BE2C (cell line): ENCODE data around the gene GLB1L3.

ENCODE experiments used
- DNase-seq: peaks from one replicate; pipeline ENCODE4 v3.0.0-alpha.2; 2020
- H3K27me3 ChIP-seq: fragments of 250-450 bp; sonication (Bioruptor Pico); 2 replicates; pipeline ENCODE4 v1.5.1; 2020; ENCODE audit warnings: mild to moderate bottlenecking
- H3K36me3 ChIP-seq: fragments of 250-450 bp; sonication (Bioruptor Pico); 2 replicates; pipeline ENCODE4 v1.5.1; 2020; ENCODE audit warnings: mild to moderate bottlenecking
- H3K4me1 ChIP-seq: fragments of 250-450 bp; sonication (Bioruptor Pico); 2 replicates; pipeline ENCODE4 v1.5.1; 2020
- H3K4me3 ChIP-seq: 2 replicates; pipeline ENCODE4 v1.5.1; 2011; ENCODE audit warnings: low read depth, low read length
- H3K9me3 ChIP-seq: fragments of 250-450 bp; sonication (Bioruptor Pico); 2 replicates; pipeline ENCODE4 v1.5.1; 2020
- TF ChIP-seq, protein P1 (sequence below): IDR thresholded peaks from 2 replicates; pipeline ENCODE4 v1.5.1; 2012; ENCODE audit warnings: mild to moderate bottlenecking, low read depth, low read length

The GLB1L3 gene

DNA sequence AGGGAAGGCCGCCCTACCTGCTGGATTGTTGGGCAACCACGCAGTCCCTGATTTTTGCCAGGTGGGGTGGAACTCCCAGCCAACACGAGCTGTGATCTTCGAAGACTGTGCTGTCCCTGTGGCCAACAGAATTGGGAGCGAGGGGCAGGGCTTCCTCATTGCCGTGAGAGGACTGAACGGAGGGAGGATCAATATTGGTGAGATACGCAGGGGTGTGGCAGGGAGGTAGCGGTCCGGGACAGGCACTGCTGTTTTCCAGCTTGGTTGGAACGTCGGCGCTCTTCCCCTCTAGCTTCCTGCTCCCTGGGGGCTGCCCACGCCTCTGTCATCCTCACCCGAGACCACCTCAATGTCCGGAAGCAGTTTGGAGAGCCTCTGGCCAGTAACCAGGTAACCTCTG, 15.2 kb upstream of the GLB1L3 start:
- Histone ChIP-seq H3K4me1 (no peaks in the 10 kb centered on the region), H3K27me3 (no peaks in the 10 kb centered on the region), H3K4me3 (no peak overlapping the region), H3K9me3 (no peaks in the 10 kb centered on the region), H3K36me3 (peaks cover 6% of the 10 kb centered on the region)
- DNase-seq, result no peak
- TF ChIP-seq, protein P1, sequence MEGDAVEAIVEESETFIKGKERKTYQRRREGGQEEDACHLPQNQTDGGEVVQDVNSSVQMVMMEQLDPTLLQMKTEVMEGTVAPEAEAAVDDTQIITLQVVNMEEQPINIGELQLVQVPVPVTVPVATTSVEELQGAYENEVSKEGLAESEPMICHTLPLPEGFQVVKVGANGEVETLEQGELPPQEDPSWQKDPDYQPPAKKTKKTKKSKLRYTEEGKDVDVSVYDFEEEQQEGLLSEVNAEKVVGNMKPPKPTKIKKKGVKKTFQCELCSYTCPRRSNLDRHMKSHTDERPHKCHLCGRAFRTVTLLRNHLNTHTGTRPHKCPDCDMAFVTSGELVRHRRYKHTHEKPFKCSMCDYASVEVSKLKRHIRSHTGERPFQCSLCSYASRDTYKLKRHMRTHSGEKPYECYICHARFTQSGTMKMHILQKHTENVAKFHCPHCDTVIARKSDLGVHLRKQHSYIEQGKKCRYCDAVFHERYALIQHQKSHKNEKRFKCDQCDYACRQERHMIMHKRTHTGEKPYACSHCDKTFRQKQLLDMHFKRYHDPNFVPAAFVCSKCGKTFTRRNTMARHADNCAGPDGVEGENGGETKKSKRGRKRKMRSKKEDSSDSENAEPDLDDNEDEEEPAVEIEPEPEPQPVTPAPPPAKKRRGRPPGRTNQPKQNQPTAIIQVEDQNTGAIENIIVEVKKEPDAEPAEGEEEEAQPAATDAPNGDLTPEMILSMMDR, result no peak

DNA sequence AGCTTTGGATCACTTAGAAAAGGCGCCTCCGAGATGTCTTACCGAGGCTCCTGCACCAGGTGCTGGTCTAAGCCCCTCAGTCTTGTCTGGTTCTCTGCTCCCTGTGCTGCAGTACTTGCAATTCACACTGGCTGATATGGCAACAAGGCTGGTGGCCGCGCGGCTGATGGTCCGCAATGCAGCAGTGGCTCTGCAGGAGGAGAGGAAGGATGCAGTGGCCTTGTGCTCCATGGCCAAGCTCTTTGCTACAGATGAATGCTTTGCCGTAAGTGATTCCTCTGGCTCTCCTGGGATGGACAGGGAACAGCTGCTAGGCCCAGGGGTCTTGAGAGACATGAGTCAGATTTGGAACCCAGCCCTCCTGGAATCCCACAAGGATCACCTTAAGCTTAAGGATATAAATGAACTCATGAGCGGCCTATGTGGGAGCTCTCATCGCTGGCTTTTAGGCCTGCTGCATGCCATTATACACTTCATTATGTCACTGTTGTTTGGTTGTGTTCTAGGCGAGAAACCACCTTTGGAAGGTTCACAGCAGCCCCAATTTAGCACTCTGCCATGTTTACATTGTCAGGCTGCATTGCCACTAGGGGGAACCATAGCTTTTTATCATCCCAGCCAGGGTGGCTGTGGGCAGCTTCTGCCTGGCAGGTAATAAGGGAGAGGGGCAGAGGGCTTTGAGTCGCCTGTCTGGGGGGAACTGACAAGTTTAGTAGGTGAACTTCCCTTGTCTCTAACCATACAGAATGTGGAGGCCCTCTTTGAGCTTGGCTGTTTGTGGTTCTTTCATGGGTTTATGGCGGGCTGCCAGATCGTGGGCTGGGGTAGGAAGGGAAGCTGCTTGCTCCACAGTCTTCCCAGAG, 14.3 kb upstream of the GLB1L3 start:
- DNase-seq, result peak; percentile 57
- Histone ChIP-seq H3K4me1 (no peaks in the 10 kb centered on the region), H3K4me3 (no peak overlapping the region), H3K9me3 (no peaks in the 10 kb centered on the region), H3K27me3 (no peaks in the 10 kb centered on the region), H3K36me3 (peaks cover 6% of the 10 kb centered on the region)
- TF ChIP-seq, protein P1, result peak; percentile 84

DNA sequence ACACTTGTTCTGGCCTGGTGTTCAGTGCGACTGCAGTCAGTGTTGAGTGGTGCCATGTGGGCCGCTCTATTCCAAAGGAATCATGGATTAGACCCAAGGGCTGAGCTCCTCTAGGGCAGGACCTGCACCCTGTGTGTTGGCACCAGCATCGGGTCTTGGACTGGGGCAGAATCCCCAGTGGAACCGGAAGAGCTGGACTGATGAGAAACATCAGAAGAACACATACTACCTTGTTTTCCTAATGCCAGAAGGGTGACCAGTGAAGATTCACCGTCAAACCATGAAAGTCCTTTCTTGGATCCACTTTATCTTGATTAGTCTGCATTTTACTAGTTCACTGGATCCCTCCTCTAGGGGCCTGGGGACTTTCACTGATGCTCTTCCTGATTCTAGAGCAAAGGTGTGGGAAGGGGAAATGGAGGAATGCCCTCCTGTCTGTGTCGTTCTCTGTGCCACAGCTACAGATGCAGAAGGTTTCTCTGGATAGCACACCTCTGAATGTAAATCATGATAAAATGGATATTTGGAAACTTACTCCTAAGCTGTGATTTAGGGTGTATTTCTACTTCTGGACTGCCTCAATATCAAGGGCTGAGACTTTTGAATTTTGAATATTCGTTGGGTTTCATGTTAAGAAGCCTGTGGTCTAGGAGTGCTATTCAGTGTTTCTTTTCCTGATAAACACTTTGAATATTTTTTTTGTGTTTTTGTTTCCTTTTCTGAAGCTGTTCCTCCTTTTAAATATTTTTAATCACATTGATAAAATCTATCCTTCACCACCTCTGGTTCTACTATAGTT, 11.0 kb upstream of the GLB1L3 start:
- Histone ChIP-seq H3K4me3 (no peak overlapping the region), H3K27me3 (no peaks in the 10 kb centered on the region), H3K36me3 (no peaks in the 10 kb centered on the region; the same call in 1 of the 2 replicates), H3K4me1 (no peaks in the 10 kb centered on the region), H3K9me3 (no peaks in the 10 kb centered on the region)
- DNase-seq, result no peak
- TF ChIP-seq, protein P1, result no peak

DNA sequence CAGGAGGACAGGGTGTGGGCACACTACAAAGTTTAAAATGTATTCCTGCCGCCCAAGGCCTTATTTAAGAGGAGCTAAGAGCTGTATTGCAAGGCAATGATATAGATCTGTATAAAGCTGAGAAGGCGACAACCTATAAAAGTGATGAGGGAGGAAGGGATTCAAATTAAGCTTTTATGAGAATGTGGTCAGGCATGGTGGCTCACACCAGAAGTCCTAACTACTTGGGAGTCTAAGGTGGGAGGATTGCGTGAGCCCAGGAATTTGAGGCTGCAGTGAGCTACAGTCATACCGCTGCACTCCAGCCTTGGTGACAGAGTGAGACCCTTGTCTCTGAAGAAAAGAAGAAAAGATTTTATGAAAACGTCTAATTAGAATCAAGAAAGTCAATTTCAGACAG, 9.7 kb upstream of the GLB1L3 start:
- no peak for DNase-seq
- no peaks in the 10 kb centered on the region for H3K4me1 ChIP-seq
- no peak overlapping the region for H3K4me3 ChIP-seq
- TF ChIP-seq, protein P1, result no peak
- H3K36me3 ChIP-seq, result no peaks in the 10 kb centered on the region
- peaks cover 3% of the 10 kb centered on the region; the same call in 1 of the 2 replicates for H3K27me3 ChIP-seq
- no peaks in the 10 kb centered on the region for H3K9me3 ChIP-seq

GRCh38 chr11:134266841-134267251, 9.3 kb upstream of the GLB1L3 start:
- H3K4me3 ChIP-seq, result no peak overlapping the region

More at GRCh38 chr11:134266841-134267251, 9.3 kb upstream of the GLB1L3 start:
- Histone ChIP-seq H3K36me3 (no peaks in the 10 kb centered on the region), H3K9me3 (no peaks in the 10 kb centered on the region), H3K4me1 (no peaks in the 10 kb centered on the region), H3K27me3 (peaks cover 8% of the 10 kb centered on the region; the same call in 1 of the 2 replicates)
- TF ChIP-seq, protein P1, result no peak
- DNase-seq, result no peak
